OCI-LY7 (cell line): ENCODE data around the gene SMARCAL1. TPM values are rescaled to one million over a fixed set of nuclear protein-coding genes. Genes with fewer than 3 reads are reported as not detected.

Experiments
- BruUV-seq: library from RNA; stranded (reverse); fragments of 400-500 nt; replicated peaks from 2 replicates; lab custom pipeline; 2021; lab: Mats Ljungman, UMichigan
- CTCF ChIA-PET: fragments of 300-600 bp; sonication (Branson Sonifier 250); formaldehyde crosslinking; loops from one replicate; lab custom pipeline; 2022; ENCODE audit warnings: antibody characterized with exemption; ENCODE audit not compliant: unreplicated experiment; lab: Charles Lee
- POLR2A ChIA-PET: fragments of 300-600 bp; sonication (Branson Sonifier 250); formaldehyde crosslinking; loops from one replicate; lab custom pipeline; 2022; ENCODE audit warnings: antibody characterized with exemption; lab: Charles Lee
- DNase-seq: peaks from one replicate; pipeline ENCODE4 v3.0.0-alpha.2; 2015; ENCODE audit warnings: low spot score
- H2AFZ ChIP-seq: fragments of 200-600 bp; sonication (generic), shearing (Covaris generic); 2 replicates; pipeline ENCODE4 v1.6.1; 2014; ENCODE audit warnings: mild to moderate bottlenecking, antibody characterized with exemption, low read length, moderate library complexity
- H3K27ac ChIP-seq: fragments of 200-600 bp; sonication (generic); 2 replicates; pipeline ENCODE4 v1.5.1; 2014; ENCODE audit warnings: mixed run types, low read depth, mild to moderate bottlenecking, moderate library complexity, low read length, inconsistent platforms; ENCODE audit not compliant: poor library complexity, severe bottlenecking
- H3K36me3 ChIP-seq: fragments of 200-600 bp; sonication (generic); 2 replicates; pipeline ENCODE4 v1.6.1; 2014; ENCODE audit warnings: mild to moderate bottlenecking, antibody characterized with exemption, low read length, moderate library complexity, mixed read lengths; ENCODE audit not compliant: insufficient read depth
- H3K4me1 ChIP-seq: fragments of 200-600 bp; sonication (generic); 2 replicates; pipeline ENCODE4 v1.5.1; 2014; ENCODE audit warnings: mild to moderate bottlenecking, low read length; ENCODE audit not compliant: insufficient read depth, poor library complexity, severe bottlenecking
- H3K4me2 ChIP-seq: fragments of 200-600 bp; sonication (generic); 2 replicates; pipeline ENCODE4 v1.6.1; 2014; ENCODE audit warnings: mild to moderate bottlenecking, low read length
- H3K4me3 ChIP-seq: fragments of 200-600 bp; sonication (generic); 2 replicates; pipeline ENCODE4 v1.5.1; 2014; ENCODE audit warnings: mild to moderate bottlenecking, low read depth, low read length; ENCODE audit not compliant: poor library complexity, severe bottlenecking
- H3K79me2 ChIP-seq: fragments of 200-600 bp; sonication (generic); 2 replicates; pipeline ENCODE4 v1.6.1; 2016; ENCODE audit warnings: low read depth, mild to moderate bottlenecking, low read length, moderate library complexity, mixed read lengths; ENCODE audit not compliant: insufficient read depth
- H3K9me2 ChIP-seq: fragments of 200-600 bp; sonication (generic); 2 replicates; pipeline ENCODE4 v1.6.1; 2016; ENCODE audit warnings: mild to moderate bottlenecking, low read length, mixed read lengths; ENCODE audit not compliant: insufficient read depth
- H3K9me3 ChIP-seq: fragments of 200-600 bp; sonication (generic); 2 replicates; pipeline ENCODE4 v1.6.1; 2014; ENCODE audit warnings: mild to moderate bottlenecking, mixed run types, low read length, mixed read lengths
- H4K20me1 ChIP-seq: fragments of 200-600 bp; sonication (generic); 2 replicates; pipeline ENCODE4 v1.6.1; 2014; ENCODE audit warnings: mild to moderate bottlenecking, antibody characterized with exemption, low read length, moderate library complexity, mixed read lengths; ENCODE audit not compliant: insufficient read depth
- EZH2phosphoT487 ChIP-seq: fragments of 200-600 bp; sonication (generic); IDR thresholded peaks from 2 replicates; pipeline ENCODE4 v1.6.1; 2018; ENCODE audit warnings: low read depth, borderline replicate concordance, mild to moderate bottlenecking, mixed run types, antibody characterized with exemption, low read length, moderate library complexity, mixed read lengths
- intact Hi-C: fragments of 100-400 bp; cut with micrococcal nuclease; formaldehyde crosslinking; loops from one replicate; pipeline ENCODE4 v1.10.0; 2022; ENCODE audit not compliant: unreplicated experiment
- total RNA-seq, 2 experiments: library from RNA; depleted of rRNA in 1 of 2; stranded (reverse); fragments of >200 nt in 1 of 2; shearing (Covaris generic) in 1 of 2; gene quantifications; 2 replicates each; pipeline ENCODE4 v1.2.3, GENCODE V29; 2014 to 2022
- TF ChIP-seq, protein P1 (sequence below): fragments of 200-600 bp; sonication (generic); conservative IDR thresholded peaks from 2 replicates; pipeline ENCODE4 v1.5.1; 2014; ENCODE audit warnings: mild to moderate bottlenecking, antibody characterized with exemption, low read length, moderate library complexity, mixed read lengths

Gene SMARCAL1
- total RNA-seq, 2 experiments from 2014 or later = 12.2 to 26.1 TPM

DNA sequence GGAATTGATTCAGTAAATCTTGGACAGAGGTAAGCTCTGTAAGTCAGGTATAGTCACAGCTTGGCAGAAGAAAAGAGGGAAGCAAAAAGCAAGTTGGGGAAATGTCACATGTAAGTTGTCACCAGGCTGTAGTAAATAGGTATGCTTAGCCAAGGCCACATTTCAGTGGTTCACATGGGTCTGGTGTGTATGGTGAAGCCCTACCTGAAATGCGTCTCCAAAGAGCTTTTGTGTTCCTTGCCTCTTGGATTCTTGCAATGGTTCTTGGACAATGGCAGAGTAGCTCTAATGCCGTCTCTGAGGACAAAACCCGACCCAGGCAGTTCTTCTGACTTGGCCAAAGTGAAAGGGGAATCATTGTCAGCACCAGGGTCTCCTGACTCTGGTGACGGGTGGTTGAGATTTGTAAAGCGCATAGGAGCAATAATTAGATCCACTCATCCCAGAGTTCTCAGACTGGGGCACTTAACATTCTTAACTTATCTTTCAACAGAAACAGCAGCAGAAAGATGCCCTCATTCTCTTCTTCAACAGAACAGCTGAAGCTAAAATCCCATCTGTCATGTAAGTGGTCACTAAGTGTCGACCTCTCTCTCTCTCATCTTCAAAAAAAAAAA, 51.9 kb downstream of the SMARCAL1 start:
- CTCF ChIA-PET = no interaction called here
- Histone ChIP-seq H3K4me1 (no peaks in the 10 kb centered on the region), H3K9me2 (no peaks in the 10 kb centered on the region), H3K4me2 (no peak overlapping the region), H3K9me3 (no peaks in the 10 kb centered on the region), H3K4me3 (no peak overlapping the region), H2AFZ (no peak overlapping the region), H4K20me1 (no peaks in the 10 kb centered on the region), H3K79me2 (no peaks in the 10 kb centered on the region), H3K27ac (no peak overlapping the region), H3K36me3 (peaks cover 8% of the 10 kb centered on the region; the same call in 1 of the 2 replicates)
- DNase-seq = no peak
- no peak for TF ChIP-seq EZH2phosphoT487
- TF ChIP-seq, protein P1, sequence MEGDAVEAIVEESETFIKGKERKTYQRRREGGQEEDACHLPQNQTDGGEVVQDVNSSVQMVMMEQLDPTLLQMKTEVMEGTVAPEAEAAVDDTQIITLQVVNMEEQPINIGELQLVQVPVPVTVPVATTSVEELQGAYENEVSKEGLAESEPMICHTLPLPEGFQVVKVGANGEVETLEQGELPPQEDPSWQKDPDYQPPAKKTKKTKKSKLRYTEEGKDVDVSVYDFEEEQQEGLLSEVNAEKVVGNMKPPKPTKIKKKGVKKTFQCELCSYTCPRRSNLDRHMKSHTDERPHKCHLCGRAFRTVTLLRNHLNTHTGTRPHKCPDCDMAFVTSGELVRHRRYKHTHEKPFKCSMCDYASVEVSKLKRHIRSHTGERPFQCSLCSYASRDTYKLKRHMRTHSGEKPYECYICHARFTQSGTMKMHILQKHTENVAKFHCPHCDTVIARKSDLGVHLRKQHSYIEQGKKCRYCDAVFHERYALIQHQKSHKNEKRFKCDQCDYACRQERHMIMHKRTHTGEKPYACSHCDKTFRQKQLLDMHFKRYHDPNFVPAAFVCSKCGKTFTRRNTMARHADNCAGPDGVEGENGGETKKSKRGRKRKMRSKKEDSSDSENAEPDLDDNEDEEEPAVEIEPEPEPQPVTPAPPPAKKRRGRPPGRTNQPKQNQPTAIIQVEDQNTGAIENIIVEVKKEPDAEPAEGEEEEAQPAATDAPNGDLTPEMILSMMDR = no peak
- POLR2A ChIA-PET = interaction anchor here (0.6 to 0.7 kb wide), 2 partner anchors 40 to 57 kb away, joined by 3 to 6 read pairs; no protein-coding TSS in a partner anchor
- BruUV-seq = no TSS peak
- intact Hi-C loops = no loop called here

DNA sequence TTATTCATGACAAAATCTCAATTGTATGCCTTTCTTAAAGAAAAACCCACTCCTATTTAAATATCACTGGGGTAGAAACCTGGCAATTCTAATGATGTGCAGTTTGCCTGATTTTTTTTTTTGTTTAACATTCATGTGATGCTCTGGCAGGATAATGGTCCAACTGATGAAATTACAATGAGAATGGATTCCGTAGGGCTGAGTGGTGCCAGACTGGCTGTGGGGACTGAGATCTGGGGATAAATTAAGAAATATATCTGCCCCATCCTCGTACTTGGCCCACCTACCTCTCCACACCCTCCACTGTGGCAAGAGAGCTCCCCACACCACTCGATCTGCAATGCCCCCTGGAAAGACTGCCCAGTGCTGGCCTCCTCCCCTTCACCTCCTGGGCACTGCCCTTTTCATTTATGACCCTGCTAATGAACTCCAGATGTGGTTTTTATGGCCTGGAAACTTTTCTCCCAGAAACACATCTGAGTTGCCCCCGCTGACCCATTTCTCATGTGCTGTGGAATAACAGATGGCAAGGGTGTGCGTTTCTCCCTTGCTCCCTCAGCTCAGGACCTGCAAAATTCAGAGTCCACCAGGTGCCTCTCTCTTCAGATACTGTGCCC, 53.4 kb downstream of the SMARCAL1 start:
- no peak overlapping the region for H2AFZ ChIP-seq
- no peaks in the 10 kb centered on the region for H3K79me2 ChIP-seq
- BruUV-seq = no TSS peak
- no peak overlapping the region for H3K27ac ChIP-seq
- no peak overlapping the region for H3K4me3 ChIP-seq
- intact Hi-C loops = no loop called here
- ChIA-PET POLR2A (interaction anchor here (1.4 kb wide), 1 partner anchor 32 kb away, joined by 4 read pairs; the partner anchor contains the start of gene RPL37A), CTCF (interaction anchor here (0.6 kb wide), 1 partner anchor 22 kb away, joined by 3 read pairs; no protein-coding TSS in a partner anchor)
- TF ChIP-seq, protein P1 = no peak
- no peak for TF ChIP-seq EZH2phosphoT487
- H3K9me3 ChIP-seq = no peaks in the 10 kb centered on the region
- H3K36me3 ChIP-seq = peaks cover 12% of the 10 kb centered on the region; the same call in 1 of the 2 replicates
- H4K20me1 ChIP-seq = no peaks in the 10 kb centered on the region
- H3K9me2 ChIP-seq = no peaks in the 10 kb centered on the region
- no peak overlapping the region for H3K4me2 ChIP-seq
- H3K4me1 ChIP-seq = no peaks in the 10 kb centered on the region
- no peak for DNase-seq

GRCh38 chr2:216467845-216468244, 55.6 kb downstream of the SMARCAL1 start:
- H3K9me3 ChIP-seq = no peaks in the 10 kb centered on the region
- BruUV-seq = no TSS peak
- TF ChIP-seq, protein P1 = no peak
- no peak for TF ChIP-seq EZH2phosphoT487
- no peak for DNase-seq
- H3K4me1 ChIP-seq = no peaks in the 10 kb centered on the region
- intact Hi-C loops = no loop called here
- no peak overlapping the region for H3K4me3 ChIP-seq
- H3K36me3 ChIP-seq = peaks cover 12% of the 10 kb centered on the region; the same call in 1 of the 2 replicates
- no peaks in the 10 kb centered on the region for H3K79me2 ChIP-seq
- H2AFZ ChIP-seq = no peak overlapping the region
- no peaks in the 10 kb centered on the region for H4K20me1 ChIP-seq
- POLR2A ChIA-PET = interaction anchor here (0.7 kb wide), 2 partner anchors 44 to 469 kb away, joined by 3 to 8 read pairs; no protein-coding TSS in a partner anchor
- no peak overlapping the region for H3K27ac ChIP-seq
- no peak overlapping the region for H3K4me2 ChIP-seq
- CTCF ChIA-PET = interaction anchor here (0.6 kb wide), 1 partner anchor 171 kb away, joined by 3 read pairs; no protein-coding TSS in a partner anchor
- H3K9me2 ChIP-seq = no peaks in the 10 kb centered on the region
